Esophagus squamous epithelium (tissue), 5 donors: ENCODE results near the gene ARHGEF40. TPM values are rescaled to one million over a fixed set of nuclear protein-coding genes. Genes with fewer than 3 reads are reported as not detected.

Source experiments
- DNase-seq: peaks from one replicate; lab custom pipeline; 2025; lab: John Stamatoyannopoulos, UW
- H3K27ac ChIP-seq, 4 donors: fragments of 200-600 bp; sonication (generic); one replicate each; pipeline ENCODE4 v1.5.1; 2016 to 2019; ENCODE audit warnings: mild to moderate bottlenecking in 1 of 4
- H3K27me3 ChIP-seq, 4 donors: fragments of 200-600 bp; sonication (generic); 1 replicate in 3 of 4; 2 replicates in 1 of 4; pipeline versions ENCODE4 v1.5.1 to v1.6.0; 2017 to 2021; ENCODE audit warnings: antibody characterized with exemption in 1 of 4
- H3K36me3 ChIP-seq, 3 donors: fragments of 200-600 bp; sonication (generic); one replicate each; pipeline ENCODE4 v1.5.1; 2016 to 2019
- H3K4me1 ChIP-seq, 3 donors: fragments of 200-600 bp; sonication (generic); one replicate each; pipeline ENCODE4 v1.5.1; 2017 to 2019
- H3K4me3 ChIP-seq, 4 donors: fragments of 200-600 bp; sonication (generic); 1 replicate in 3 of 4; 2 replicates in 1 of 4; pipeline ENCODE4 v1.5.1; 2016 to 2019; ENCODE audit warnings: mild to moderate bottlenecking in 2 of 4, moderate library complexity in 1 of 4
- H3K9me3 ChIP-seq, 3 donors: fragments of 200-600 bp; sonication (generic); one replicate each; pipeline ENCODE4 v1.5.1; 2016 to 2019
- POLR2A ChIP-seq, 4 donors: fragments of 450-650 bp; IDR thresholded peaks; one replicate each; pipeline ENCODE4 v1.6.1; 2017; ENCODE audit warnings: antibody characterized with exemption in 4 of 4, mild to moderate bottlenecking in 4 of 4, moderate library complexity in 3 of 4
- WGBS, 2 donors: methylation state at CpG; one replicate each; pipeline ENCODE4 v1.1.5; 2018; 5-methylcytosine and 5-hydroxymethylcytosine counted together
- intact Hi-C: fragments of 100-400 bp; cut with DNase I; formaldehyde crosslinking; loops from one replicate; pipeline ENCODE4 v1.15.0; 2022
- total RNA-seq, 4 donors: library from RNA; depleted of rRNA; stranded (reverse); fragments of >200 nt; gene quantifications; one replicate each; pipeline ENCODE4 v1.1.0, GENCODE V29; 2016
- TF ChIP-seq, protein P1 (sequence below), 6 experiments: fragments of 450-650 bp in 4 of 6; fragments of 200-600 bp in 2 of 6; sonication (generic) in 2 of 6; IDR thresholded peaks; one replicate each; pipeline ENCODE4 v1.5.1; 2016 to 2019; ENCODE audit warnings: antibody characterized with exemption in 6 of 6, mild to moderate bottlenecking in 4 of 6, moderate library complexity in 4 of 6
- donor health status: DM: yes; HTN: yes; CAD: no.

Gene ARHGEF40
- total RNA-seq, 4 donors from 2014 or later: 1.3 to 10.3 (median 3.6) TPM

GRCh38 chr14:21050597-21050996 lies 19.5 kb upstream of the ARHGEF40 start:
- Histone ChIP-seq H3K27me3 (no peaks in the 10 kb centered on the region), H3K27ac (no peak overlapping the region), H3K4me1 (no peaks in the 10 kb centered on the region), H3K4me3 (no peak overlapping the region), H3K36me3 (no peaks in the 10 kb centered on the region), H3K9me3 (no peaks in the 10 kb centered on the region)
- TF ChIP-seq, protein P1, sequence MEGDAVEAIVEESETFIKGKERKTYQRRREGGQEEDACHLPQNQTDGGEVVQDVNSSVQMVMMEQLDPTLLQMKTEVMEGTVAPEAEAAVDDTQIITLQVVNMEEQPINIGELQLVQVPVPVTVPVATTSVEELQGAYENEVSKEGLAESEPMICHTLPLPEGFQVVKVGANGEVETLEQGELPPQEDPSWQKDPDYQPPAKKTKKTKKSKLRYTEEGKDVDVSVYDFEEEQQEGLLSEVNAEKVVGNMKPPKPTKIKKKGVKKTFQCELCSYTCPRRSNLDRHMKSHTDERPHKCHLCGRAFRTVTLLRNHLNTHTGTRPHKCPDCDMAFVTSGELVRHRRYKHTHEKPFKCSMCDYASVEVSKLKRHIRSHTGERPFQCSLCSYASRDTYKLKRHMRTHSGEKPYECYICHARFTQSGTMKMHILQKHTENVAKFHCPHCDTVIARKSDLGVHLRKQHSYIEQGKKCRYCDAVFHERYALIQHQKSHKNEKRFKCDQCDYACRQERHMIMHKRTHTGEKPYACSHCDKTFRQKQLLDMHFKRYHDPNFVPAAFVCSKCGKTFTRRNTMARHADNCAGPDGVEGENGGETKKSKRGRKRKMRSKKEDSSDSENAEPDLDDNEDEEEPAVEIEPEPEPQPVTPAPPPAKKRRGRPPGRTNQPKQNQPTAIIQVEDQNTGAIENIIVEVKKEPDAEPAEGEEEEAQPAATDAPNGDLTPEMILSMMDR (IDR thresholded peaks at IDR 0.05): no peak
- no peak for TF ChIP-seq POLR2A (IDR thresholded peaks at IDR 0.05)
- no peak for DNase-seq
- WGBS, 2 donors: 69 to 73% methylated on average over 3 of the region's 3 CpGs
- intact Hi-C loops: no loop called here

DNA sequence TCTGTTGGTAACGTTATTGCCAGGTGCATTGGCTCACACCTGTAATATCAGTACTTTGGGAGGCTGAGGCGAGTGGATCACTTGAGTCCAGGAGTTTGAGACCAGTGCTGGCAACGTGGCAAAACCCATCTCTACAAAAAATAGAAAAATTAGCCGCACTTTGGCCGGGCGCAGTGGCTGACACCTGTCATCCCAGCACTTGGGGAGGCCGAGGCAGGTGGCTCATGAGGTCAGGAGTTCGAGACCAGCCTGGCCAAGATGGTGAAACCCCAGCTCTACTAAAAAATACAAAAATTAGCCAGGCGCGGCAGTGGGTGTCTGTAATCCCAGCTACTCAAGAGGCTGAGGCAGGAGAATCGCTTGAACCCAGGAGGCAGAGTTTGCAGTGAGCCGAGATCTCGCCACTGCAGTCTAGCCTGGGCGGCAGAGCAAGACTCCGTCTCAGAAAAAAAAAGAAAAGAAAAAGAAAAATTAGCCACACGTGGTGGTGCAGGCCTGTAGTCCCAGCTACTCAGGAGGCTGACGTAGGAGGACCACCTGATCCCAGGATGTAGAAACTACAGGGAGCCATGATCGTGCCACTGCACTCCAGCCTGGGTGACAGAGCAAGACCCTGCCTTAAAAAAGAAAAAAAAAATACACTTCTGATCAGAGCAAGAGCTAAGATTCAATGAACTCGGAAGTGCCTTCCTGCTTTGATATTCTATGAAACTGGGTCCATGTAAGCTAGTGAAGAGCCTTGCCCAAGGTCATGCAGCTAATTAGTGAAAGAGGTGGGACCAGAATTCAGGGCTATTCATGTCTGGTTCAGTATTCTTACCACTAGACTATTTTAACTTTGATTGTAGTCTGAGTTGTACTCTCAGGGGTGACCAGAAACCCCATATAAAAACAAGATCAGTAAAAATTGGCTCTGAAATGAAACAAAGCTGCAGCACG lies 16.7 kb upstream of the ARHGEF40 start:
- Histone ChIP-seq H3K4me3 (no peak overlapping the region), H3K36me3 (no peaks in the 10 kb centered on the region), H3K27me3 (no peaks in the 10 kb centered on the region), H3K4me1 (no peaks in the 10 kb centered on the region), H3K9me3 (no peaks in the 10 kb centered on the region), H3K27ac (no peak overlapping the region)
- no peak for TF ChIP-seq POLR2A (IDR thresholded peaks at IDR 0.05)
- TF ChIP-seq, protein P1 (IDR thresholded peaks at IDR 0.05): no peak
- WGBS, 2 donors: 85 to 89% methylated on average over 14 to 20 of the region's 20 CpGs
- no peak for DNase-seq
- intact Hi-C loops: no loop called here

- intact Hi-C loops: no loop called here
- Histone ChIP-seq H3K9me3 (no peaks in the 10 kb centered on the region), H3K36me3 (no peaks in the 10 kb centered on the region), H3K27me3 (no peaks in the 10 kb centered on the region), H3K4me1 (no peaks in the 10 kb centered on the region), H3K4me3 (no peak overlapping the region), H3K27ac (no peak overlapping the region)
- DNase-seq: no peak
- 71 to 72% methylated on average over 3 of the region's 3 CpGs for WGBS, 2 donors
- TF ChIP-seq POLR2A (IDR thresholded peaks at IDR 0.05): no peak
- TF ChIP-seq, protein P1 (IDR thresholded peaks at IDR 0.05): no peak
Measured at GRCh38 chr14:21054123-21054767, 15.9 kb upstream of the ARHGEF40 start.

- H3K4me3 ChIP-seq: no peak overlapping the region
- no peak overlapping the region for H3K27ac ChIP-seq
- H3K9me3 ChIP-seq: no peaks in the 10 kb centered on the region
- no peaks in the 10 kb centered on the region for H3K36me3 ChIP-seq
- TF ChIP-seq POLR2A (IDR thresholded peaks at IDR 0.05): no peak
- intact Hi-C loops: no loop called here
- WGBS, 2 donors: 86 to 90% methylated on average over 4 of the region's 4 CpGs
- no peaks in the 10 kb centered on the region for H3K4me1 ChIP-seq
- no peaks in the 10 kb centered on the region for H3K27me3 ChIP-seq
- DNase-seq: no peak
Measured at GRCh38 chr14:21054768-21055145, 15.3 kb upstream of the ARHGEF40 start.

DNA sequence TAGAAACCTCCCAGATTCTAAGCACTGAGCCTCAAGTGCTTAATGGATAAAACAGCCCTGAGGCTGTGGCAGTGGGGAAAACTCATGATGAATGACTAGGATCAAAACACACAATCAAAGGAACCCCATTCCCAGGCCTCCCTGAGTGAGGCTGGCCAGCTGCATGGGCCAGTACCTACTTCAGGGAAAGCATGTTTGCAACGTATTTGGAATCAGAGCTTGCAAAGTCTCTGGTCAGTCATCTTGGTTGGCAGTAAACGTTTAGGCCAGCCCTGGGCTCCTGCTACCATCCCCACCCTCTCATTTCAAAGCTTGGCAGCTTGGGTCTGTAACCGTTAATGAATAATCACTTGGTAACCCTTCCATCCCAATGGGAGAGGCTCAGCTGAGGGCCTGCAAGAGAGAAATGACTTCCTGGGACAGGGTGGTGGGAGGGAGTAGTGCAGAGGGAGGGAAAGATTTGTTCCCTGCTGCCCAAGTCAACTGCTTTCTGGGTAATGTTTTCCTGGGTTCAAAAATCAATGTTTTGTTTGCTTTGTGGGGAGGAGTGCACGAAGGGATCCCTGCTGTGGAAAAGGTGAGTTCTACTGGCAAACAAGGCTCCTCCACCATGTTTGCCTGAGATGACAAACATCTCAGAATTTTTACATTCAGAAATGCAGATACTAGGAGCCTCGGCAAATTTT lies 14.5 kb upstream of the ARHGEF40 start:
- WGBS, 2 donors: 60 to 73% methylated on average over 3 to 4 of the region's 5 CpGs

More for the DNA sequence above, 14.5 kb upstream of the ARHGEF40 start:
- H3K4me1 ChIP-seq: no peaks in the 10 kb centered on the region
- DNase-seq: no peak
- no peak overlapping the region for H3K4me3 ChIP-seq
- no peak overlapping the region for H3K27ac ChIP-seq
- H3K9me3 ChIP-seq: no peaks in the 10 kb centered on the region
- H3K36me3 ChIP-seq: no peaks in the 10 kb centered on the region
- intact Hi-C loops: no loop called here
- TF ChIP-seq, protein P1 (IDR thresholded peaks at IDR 0.05): no peak
- no peak for TF ChIP-seq POLR2A (IDR thresholded peaks at IDR 0.05)
- H3K27me3 ChIP-seq: no peaks in the 10 kb centered on the region
